ENCODE data around the gene IL17C.

DNA sequence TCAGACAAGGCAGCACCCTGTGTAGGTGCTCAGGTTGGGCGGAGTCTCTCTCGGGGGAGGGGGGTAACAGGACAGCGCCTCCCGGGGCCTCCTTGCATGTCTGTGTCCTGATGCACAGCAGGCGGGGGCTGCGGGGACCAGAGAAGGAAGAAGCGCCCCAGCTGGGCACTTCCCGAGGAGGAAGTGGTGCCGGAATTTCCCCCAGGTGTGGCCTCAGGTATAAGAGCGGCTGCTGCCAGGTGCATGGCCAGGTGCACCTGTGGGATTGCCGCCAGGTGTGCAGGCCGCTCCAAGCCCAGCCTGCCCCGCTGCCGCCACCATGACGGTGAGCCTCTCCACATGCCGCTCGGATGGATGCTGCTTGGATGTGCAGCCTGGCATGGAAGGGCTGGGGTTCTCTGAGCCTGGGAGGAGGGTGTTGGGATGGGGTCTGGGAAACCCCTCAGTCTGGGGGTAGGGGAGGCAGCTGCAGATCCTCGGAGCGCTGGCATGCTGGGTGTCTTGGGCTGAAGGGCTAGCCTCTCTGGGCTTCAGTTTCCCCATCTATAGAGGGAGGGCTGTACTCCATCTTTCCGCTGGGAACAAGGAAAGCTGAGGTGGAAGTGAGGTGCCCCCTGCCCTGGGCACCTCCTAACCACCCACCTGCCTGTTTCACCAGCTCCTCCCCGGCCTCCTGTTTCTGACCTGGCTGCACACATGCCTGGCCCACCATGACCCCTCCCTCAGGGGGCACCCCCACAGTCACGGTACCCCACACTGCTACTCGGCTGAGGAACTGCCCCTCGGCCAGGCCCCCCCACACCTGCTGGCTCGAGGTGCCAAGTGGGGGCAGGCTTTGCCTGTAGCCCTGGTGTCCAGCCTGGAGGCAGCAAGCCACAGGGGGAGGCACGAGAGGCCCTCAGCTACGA, at the start of gene IL17C:
- TF ChIP-seq EZH2 (IDR thresholded peaks at IDR 0.05; ENCODE audit: borderline replicate concordance, control insufficient read depth, low read depth, low read length) (no peak), MTA3 (IDR thresholded peaks at IDR 0.05; ENCODE audit: borderline replicate concordance, low read length) (no peak), YY1 (IDR thresholded peaks at IDR 0.05; ENCODE audit: low read depth, low read length) (no peak), NR2F1 (conservative IDR thresholded peaks at IDR 0.05) (no peak)
- TF ChIP-seq, protein P1, sequence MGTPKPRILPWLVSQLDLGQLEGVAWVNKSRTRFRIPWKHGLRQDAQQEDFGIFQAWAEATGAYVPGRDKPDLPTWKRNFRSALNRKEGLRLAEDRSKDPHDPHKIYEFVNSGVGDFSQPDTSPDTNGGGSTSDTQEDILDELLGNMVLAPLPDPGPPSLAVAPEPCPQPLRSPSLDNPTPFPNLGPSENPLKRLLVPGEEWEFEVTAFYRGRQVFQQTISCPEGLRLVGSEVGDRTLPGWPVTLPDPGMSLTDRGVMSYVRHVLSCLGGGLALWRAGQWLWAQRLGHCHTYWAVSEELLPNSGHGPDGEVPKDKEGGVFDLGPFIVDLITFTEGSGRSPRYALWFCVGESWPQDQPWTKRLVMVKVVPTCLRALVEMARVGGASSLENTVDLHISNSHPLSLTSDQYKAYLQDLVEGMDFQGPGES (IDR thresholded peaks at IDR 0.05), result no peak
